GM21723 (cell line): ENCODE measurements around the gene IRX4.

Experiments
- ATAC-seq: cut with Tn5 transposase; IDR thresholded peaks from one replicate; pipeline ENCODE4 v1.9.1; 2021; ENCODE audit warnings: mild to moderate bottlenecking, moderate library complexity; ENCODE audit not compliant: unreplicated experiment

The IRX4 gene

DNA sequence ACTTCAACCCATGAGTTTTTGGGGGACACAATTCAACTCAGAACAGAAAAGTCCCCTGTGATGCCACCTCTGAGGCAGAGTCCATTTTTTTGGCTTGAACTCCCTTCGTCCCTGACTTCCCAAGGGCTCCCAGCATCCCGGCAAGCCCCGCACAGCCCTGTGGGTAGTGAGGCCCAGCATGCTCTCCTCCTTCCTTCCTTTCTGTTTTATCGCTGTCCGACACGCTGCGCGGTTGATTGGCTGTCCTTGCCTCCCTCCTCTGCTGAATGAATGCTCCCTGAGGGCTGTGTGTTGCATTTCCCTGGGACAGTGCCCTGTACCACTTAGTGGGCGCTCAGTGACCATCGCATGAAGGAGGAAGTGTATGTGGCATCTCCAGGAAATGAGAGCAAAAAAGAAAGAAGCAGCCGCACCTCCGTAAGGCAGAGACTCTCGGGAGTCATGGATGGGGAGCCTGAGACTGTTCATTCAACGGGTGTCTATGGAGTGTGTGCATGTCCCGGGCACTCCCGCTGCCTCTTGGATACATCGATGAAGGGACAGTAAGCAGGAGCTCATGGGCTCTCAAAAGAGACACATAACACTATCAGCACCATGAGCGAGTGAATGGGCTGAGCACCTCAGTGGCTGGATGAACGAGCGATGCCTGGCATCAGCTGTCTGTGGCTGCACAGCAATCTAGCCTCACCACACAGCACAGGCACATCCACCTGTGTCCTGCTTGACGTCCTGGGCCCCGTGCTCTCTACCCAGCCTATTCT is 10.1 kb upstream of the IRX4 start:
- no peak for ATAC-seq

DNA sequence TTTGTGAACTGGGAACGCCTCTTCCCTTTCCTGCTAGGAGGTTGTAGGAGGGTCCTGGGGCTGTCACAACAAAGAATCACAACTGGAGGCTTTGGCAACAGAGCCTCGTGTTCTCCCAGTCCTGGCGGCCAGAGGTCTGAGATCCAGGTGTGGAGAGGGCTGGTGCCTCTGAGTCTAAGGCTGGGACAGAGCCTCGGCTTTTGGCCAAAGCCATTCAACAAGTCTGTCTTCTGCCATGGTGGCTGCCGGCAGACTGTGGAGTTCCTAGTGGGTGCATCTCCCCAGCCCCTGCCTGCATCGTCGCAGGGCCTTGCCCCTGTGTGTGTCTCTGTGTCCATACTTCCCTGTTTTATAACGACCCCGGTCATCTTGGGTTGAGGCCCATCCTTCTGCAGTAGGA is 9.5 kb upstream of the IRX4 start:
- ATAC-seq: no peak

DNA sequence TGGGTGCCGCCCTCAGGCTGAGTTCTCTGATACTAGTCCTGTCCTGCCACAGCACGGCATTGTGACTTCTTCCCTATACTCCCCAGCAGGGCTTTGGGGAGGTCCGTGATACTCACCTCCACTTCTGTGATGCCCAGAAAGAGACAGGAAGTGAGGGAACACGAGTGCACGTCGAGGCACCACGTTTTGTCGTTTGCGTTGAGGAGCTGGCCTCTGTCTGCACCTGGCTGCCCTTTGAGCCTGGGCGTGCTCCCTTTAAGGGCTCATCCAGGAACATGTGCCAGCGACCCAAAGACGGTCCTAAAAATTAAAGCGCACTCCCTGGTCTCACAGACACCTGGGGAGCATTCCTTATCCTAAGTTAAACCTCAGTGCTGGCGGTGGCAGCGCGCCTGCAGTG is 8.7 kb upstream of the IRX4 start:
- ATAC-seq: no peak

DNA sequence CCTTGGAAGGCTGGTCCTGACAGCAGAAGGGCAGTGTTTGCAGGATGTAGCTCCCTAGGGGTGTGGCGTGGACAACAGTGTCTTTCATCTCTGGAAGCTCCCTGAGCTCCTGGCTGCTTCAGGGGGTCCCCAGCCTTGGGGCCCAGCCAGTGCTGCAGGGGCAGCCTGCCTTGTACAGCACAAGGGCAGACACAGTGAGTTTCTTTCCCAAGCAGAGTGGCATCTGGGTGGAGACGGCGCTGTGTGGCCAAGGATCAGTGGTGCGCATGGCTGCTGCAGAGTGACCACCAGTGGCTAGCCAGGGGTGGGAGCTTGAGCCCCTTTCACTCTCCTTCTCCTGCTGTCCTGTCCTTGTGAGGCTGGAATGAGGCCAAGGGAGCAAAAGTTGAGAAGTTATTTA is 7.6 kb upstream of the IRX4 start:
- no peak for ATAC-seq

DNA sequence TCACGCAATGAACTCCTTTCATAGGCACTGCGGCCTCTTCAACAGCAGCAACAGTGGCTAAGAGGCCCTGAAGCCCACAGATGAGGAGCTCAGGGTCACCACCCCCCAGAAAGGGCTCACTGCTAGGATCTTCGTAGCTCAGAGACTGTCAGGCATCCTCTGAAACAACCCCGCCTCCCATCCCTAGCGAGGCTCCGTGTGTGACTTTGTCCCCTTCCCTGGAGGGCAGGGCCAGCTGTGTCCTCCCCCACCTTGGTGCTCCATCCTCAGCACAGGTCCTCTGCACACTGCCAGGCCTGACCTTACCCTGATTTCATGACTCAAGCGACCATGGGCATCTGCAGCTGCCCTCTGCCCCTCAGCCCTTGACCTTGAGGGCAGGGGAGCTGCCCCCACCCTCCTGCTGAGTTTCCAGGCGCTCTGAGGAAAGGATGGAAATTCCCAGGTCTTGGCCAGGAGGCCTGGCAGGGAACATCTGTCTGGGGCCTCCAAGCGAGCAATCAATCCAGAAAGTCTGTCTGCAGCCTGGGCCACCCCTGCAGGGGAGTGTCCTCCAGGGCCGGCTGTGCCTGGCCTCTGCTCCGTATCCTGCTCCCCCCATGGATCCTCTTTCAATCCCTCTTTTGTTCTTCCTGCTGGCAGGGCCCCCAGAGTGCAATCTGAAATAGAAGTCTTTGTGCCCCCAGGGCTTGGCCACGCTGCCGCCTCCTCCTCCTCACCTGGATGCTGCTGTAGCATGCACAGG is 6.8 kb upstream of the IRX4 start:
- no peak for ATAC-seq

DNA sequence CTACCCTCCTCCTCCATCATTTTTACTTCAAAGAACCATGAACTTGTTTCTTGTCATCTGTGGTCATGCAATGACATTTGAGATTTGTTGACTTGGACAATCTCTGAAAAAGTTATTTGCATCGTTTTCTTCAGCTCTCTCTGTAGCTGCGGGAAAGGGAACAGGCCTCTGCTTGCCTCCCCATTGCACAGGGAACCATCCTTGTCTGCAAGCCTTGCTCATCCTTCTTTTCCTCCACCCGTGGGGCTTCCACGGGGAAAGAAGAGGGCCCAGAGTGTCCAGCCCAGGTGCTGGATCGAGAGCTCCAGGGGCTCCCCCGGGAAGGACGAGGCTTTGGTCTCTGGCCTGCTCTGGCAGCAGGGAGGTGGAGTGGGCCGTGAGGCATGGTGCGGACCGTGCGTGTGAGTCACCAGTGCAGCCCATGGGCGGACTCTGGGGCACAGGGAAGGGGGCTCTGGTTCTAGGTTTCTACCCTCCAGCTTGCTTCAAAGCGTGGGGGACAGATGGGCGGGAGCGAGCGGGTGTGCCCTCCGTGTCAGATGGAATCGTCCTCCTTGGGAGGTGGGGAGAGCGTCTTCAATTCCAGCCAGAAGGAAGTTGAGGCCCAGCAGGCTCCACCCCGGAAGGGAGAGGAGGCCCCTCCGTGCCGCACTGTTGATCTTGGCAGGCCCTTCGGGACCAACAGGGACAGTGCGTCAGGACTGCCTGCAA is 6.0 kb upstream of the IRX4 start:
- ATAC-seq: no peak

DNA sequence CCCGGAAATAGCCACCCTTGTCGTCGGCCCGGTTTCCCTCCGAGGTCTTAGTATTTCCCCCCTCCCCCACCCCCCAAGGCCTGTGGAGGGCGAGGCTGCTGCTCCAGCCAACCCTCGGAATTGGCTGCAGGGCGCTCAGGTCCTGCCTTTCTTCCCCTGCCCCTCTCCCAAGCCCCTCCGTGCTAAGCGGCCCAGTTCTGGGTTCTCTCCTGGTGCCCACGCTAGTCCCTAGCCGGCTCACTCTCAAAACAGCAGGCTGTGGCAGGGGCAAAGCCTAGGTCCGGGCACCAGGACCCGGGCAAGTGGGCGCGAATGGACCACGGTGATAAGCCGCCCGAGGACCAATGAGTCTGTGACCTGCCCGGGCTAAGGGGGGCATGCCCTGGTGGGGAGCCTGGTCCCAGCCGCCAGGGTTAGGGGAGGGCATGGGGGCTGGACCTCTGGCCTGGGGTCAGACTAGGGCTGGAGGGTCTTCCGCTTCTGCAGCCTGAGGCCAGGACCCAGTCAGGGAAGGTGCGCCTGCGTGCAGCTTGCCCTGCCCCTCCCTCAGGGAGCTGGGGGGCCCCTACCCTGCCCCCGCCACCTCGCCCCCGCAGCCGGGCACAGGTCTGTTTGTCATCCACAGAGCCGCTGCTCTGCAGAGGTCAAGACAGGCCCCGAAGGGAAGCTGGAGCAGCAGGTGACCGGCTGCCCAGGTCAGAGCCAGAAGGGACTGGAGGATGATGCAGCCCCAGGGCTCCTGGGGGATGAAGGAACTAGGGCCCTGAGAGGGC is 5.0 kb upstream of the IRX4 start:
- no peak for ATAC-seq

DNA sequence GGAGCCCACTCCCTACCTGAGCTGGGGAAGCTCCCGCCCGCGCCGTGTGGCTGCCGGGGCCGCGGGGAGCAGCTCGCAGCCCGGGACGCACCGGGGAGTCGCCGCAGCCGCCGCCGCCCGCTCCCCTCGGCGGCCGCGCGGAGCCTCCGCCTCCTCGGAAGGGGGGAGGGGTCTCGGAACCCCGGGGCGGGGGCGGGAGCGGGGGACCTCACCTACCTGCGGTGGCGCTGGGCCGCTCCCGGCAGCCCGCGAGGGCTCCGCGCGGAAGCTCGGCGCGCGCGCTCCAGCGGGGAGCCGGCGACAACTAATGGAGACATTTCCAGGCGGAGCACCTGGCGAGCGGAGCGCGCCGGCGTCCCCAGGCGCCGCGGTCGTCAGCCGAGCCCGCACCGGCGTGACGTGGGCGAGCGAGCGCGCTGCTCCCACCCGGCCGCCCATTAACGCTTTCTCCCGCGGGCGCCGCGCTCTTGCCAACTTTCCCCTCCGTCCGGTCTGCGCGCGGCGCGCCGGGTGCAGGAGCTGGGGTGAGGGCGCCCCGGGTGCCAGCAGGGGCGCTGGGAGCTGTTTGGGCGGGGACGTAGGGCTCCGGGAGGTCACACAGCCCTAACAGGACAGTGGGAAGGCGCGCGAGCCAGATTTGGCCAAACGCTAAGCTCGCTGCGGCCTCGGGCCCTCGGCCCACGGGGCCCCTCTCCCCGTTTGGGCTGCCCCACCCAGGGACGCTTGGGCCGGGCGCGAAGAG is 4.3 kb upstream of the IRX4 start:
- no peak for ATAC-seq

DNA sequence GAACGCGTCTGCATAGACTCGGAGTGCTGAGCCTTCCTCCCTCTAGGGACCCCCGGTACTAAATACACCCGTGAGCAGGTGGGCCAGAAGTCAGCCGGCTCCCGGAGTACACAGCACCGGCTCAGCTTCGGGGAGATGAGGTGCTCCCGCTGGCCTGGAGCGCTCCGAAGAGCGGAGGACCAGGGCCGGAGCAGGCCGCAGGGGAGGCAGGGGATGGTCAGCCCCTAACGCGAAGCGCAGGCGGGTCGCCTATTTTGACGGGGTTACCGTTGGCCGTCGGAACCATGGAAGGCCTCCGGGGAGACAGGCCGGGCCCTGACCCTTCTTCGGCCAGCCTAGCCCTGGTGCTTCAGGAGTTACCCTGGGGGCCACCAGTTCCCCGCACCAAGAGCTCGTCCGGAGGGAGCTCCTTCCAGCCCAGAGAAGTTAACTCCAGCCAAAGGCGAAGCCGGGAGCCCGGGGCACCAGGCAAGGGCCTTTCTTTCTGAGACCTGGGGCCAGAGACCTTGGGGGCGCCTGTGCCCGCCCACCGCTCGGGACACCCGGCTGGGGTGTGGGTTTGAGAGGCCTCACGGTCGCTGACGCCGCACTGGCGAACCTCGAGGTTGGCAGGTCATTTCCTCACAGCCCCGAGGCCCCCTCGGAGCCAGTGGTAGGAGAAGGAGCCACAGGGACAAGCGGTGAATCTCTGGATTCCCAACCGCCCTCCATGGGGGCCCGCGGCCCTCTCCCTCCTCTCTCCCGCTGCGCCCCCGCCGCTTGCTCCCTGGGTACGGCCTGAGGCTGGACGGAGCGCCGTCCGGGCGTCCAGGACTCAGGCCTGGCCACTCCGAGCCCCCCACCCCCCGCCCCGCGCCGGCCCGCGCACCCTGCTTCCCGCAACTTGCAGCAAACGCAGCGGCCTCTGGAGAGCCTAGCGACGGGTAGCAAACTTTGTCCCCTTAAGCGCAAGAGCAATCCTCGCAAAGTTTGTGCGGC is 3.4 kb upstream of the IRX4 start:
- ATAC-seq: no peak

DNA sequence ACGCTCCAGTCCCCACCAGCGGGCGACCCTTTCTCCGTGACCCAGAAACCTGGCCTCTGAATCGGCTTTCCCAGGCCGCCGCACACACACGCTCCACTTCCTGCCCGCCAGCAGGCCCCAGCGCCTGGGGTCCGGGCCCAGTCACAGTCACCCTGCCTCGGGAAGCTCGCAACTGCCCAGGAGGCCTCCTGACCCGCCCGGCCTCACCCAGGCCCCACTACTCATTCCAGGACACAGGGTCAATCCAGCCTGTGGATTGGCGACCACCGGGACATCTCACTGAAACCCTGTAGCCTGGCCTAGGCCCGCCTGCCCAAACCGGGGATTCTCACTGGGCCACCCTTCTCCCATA is 2.7 kb upstream of the IRX4 start:
- ATAC-seq: no peak

DNA sequence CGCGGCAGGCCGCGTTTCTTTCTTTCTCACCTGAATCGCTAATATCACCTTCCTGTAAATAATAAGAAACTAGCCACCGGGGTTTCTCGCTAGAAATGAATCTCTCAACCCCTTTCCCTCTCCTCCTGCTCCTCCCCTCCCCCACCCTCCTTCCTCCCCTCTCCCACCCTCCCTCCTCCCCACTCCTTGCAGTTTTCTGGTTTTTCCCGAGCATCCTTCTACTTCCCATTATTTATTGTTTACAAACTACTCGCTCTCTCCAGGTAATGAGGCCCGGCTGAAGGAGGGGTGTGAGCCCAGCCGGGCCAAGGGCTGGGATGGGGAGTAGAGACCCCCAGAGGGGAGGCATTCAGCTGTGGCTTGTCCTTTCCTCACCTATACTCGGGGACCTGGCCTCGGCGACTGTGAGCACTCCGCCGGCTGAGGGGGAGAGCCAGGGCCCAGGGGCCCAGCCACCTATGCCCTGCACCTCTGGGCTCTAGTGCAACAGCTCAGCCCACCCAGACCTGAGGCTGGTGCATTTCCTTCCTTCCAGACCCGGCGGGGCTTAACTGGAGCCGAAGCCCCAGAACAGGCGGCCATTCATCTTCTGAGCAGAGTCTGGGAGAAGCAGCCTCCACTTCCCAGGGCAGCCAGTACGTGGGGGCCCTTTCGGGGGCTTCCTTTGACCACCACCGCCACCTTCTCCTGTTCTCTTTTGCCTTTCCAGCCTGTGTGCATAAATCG is 2.1 kb upstream of the IRX4 start:
- ATAC-seq: no peak

DNA sequence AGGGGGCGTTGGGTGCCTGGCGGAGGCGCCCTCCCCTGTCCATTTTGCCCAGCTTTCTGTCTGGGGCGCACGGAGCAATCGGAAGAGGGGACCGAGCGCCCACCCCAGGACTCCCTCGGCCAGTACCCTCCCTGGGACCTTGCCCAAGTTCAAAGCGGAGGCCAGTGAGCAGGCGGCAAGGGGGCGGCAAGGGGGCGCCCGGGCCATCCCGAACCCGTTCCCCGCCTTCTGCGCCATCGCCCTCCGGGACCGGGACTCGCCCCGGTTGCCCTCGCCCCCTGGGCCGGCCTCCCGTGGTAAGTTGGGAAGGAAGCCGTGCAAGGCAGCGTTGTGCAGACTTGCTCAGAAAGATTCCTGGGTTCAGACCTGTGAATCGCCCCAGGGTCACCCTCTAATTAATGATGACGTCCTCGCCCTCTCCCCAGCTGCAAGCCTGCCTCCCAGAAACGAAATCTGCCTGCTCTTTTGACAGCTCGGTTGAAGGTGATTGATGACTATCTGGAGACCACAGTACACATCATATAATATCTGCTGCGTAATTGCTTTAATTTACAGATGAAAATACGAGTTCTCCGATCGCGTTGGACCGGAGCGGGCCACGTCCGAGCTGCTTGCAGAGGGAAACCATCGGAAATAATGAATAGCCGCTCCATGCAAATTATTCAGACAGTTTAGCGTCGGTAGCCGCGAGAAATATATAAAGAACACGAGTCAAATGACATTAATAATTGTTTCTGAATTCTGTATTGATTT is 1.4 kb upstream of the IRX4 start:
- ATAC-seq: no peak

DNA sequence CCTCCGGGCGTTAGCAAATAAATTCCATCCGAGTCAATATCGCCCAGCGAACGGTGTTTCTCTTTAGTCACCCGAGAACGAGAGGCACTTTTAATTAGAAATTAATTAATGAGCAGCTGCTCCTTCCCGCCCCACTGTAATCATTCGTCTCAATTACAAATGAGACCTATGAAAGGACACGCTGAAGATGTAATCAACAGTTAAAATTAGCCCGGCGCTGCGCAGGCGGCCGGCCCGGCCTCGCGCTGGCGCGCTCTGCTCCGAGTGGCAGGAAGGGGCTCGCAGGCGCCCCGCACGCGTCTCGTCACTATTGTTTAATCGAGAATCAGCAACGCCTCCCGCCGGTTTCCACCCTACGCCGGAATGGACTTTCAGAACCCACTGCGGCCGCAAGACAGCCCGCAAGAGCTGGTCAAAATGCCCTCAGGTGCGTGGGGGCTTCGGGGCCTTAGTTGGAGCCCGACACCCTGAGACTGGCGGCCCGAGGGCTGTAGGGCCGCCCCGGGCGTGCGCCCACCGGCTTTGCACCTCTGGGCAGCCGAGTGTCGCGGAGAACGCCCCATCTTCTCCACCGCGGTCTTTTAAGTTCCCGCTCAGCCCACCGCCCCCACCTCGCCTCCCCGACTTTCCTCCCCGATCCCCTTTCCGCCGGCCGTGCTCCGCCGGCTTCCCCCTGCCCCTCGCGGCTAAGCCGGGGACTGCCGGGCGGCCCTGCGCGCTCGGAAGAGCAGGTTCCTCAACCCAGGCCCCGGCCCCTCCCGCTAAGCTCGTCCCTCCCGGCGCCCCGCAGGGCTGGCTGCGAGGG is 597 bp upstream of the IRX4 start:
- ATAC-seq: no peak

DNA sequence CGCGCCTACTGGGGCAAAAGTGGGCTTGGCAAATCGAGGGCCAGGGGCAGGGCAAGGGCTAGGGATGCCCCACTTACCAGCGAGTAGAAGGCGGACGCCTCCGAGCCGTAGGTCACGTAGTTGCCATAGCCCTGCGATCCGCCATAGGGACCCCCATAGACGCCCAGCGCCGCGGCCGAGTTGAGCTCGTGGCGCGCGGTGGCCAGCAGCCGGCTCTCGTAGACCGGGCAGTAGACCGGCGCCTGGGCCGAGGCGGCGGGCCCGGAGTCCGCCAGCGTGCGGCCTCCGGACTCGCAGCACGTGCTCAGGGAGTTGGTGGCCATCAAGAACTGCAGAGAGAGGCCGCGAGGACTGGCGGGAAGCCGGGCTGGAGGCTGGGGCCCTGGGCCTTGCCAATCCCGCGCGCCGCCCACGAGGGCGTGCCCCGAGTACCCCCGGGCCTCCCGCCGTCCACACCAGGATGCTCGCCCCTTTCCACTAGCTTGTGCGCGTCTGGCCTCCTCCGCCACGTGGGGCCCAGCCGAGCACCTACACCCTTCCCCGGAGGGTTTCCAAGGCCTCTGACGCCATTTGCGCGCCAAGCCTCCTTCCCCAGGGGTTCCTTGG is 891 bp downstream of the IRX4 start:
- ATAC-seq: no peak

DNA sequence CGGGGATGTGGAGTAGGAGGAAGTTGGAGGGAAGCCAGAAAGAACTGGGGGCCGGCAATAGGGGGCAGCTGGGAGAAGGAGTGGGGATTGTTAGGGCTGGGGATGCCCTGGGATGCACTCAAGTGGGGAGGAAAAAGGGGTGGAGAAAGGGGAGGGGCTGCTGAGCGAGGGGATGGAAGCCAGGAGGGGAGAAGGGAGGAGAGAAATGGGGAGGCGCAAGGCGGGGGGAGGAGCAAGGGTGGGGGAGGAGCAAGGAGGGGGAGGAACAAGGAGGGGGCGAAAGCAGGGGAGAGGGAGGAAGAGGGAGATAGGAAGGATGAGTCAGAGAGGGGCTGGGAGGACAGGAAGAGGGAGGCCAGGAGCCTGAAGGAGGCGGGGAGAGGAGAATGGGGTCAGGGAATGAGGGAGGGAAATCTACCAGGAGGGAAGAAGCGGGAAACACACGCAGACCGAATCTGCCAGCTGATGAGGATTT is 1.6 kb downstream of the IRX4 start:
- no peak for ATAC-seq

DNA sequence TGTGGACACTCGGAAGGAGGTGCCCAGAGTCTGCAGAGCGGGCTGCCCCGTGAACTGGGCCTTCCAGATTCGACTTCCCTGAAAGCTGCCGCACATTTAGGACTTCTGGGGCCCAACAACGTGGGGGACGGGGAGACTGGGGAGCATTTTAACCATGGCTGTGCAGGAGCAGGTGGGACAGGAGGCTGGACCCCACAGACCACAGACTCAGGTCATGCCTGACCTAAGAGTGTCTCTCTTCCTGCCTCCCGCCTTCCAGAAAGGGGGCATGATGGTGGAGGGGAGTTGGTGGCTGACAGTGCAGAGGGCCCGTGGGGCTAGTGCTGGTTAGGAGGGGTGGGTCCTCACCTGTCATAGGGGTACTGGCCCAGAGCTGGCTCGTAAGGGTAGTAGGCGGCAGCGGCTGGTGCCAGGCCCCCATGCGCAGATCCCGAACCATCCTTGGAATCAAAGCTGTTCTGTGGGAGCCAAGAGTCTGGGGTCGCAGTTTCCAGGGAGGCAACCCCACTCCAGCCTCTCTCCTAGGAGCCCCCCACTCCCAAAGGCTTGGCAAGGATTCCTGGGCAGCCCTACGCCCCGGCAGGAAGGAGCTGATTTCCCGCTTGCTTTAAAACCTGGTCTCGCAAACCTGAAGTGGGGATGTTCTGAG is 2.2 kb downstream of the IRX4 start:
- ATAC-seq: no peak
